CD14-positive monocyte (primary cell): Measurements from ENCODE around the gene BAD. TPM values are rescaled to one million over a fixed set of nuclear protein-coding genes. Genes with fewer than 3 reads are reported as not detected.

Experiments used
- DNase-seq, 3 donors: peaks; one replicate each; pipeline ENCODE4 v3.0.0-alpha.2; 2011 to 2022
- H2AFZ ChIP-seq: 2 replicates; pipeline ENCODE4 v1.6.0; 2012; ENCODE audit warnings: mild to moderate bottlenecking, low read depth, low read length, inconsistent platforms; ENCODE audit not compliant: insufficient read depth, poor library complexity, severe bottlenecking
- H3K27ac ChIP-seq, 2 donors: 1 replicate in 1 of 2; 2 replicates in 1 of 2; pipeline ENCODE4 v1.5.1; 2012 to 2013; ENCODE audit warnings: low read length in 2 of 2, control low read depth in 1 of 2, inconsistent platforms in 1 of 2, low read depth in 1 of 2, mild to moderate bottlenecking in 1 of 2
- H3K27me3 ChIP-seq, 2 donors: one replicate each; pipeline versions ENCODE4 v1.6.0 to v1.6.1; 2011 to 2013; ENCODE audit warnings: low read length in 2 of 2; ENCODE audit not compliant: control insufficient read depth in 2 of 2, insufficient read depth in 2 of 2
- H3K36me3 ChIP-seq, 2 donors: replicated peaks in 1 of 2; 1 replicate in 1 of 2; 2 replicates in 1 of 2; pipeline versions ENCODE4 v1.5.1 to v1.6.1; 2012 to 2013; ENCODE audit warnings: low read length in 2 of 2, control low read depth in 1 of 2, inconsistent platforms in 1 of 2, mild to moderate bottlenecking in 1 of 2; ENCODE audit not compliant: insufficient read depth in 2 of 2, control insufficient read depth in 1 of 2
- H3K4me1 ChIP-seq, 2 donors: 1 replicate in 1 of 2; 2 replicates in 1 of 2; pipeline versions ENCODE4 v1.5.1 to v1.6.1; 2012 to 2013; ENCODE audit warnings: low read length in 2 of 2, control low read depth in 1 of 2, inconsistent platforms in 1 of 2, mild to moderate bottlenecking in 1 of 2, moderate library complexity in 1 of 2; ENCODE audit not compliant: insufficient read depth in 2 of 2, control insufficient read depth in 1 of 2
- H3K4me2 ChIP-seq: replicated peaks from 2 replicates; pipeline ENCODE3; 2012; ENCODE audit warnings: low read length, moderate library complexity, mild to moderate bottlenecking; ENCODE audit not compliant: poor library complexity, severe bottlenecking; ENCODE audit errors: extremely low read depth
- H3K4me3 ChIP-seq, 3 experiments: fragments of 200-600 bp in 1 of 3; sonication (generic) in 1 of 3; replicated peaks in 1 of 3; 1 replicate in 2 of 3; 2 replicates in 1 of 3; pipeline ENCODE4 v1.5.1; 2011 to 2013; ENCODE audit warnings: low read length in 3 of 3, mild to moderate bottlenecking in 3 of 3, control low read depth in 2 of 3, low read depth in 2 of 3, inconsistent platforms in 1 of 3, moderate library complexity in 1 of 3
- H3K79me2 ChIP-seq: 2 replicates; pipeline ENCODE4 v1.6.0; 2012; ENCODE audit warnings: mild to moderate bottlenecking, control low read depth, inconsistent platforms, low read length, moderate library complexity; ENCODE audit not compliant: insufficient read depth
- H3K9ac ChIP-seq: 2 replicates; pipeline ENCODE4 v1.6.0; 2017; ENCODE audit warnings: low read length, mild to moderate bottlenecking; ENCODE audit not compliant: insufficient read depth, poor library complexity, severe bottlenecking
- H3K9me3 ChIP-seq, 2 donors: replicated peaks in 1 of 2; 1 replicate in 1 of 2; 2 replicates in 1 of 2; pipeline versions ENCODE4 v1.5.1 to v1.6.1; 2012 to 2013; ENCODE audit warnings: low read length in 2 of 2, control low read depth in 1 of 2; ENCODE audit not compliant: control insufficient read depth in 1 of 2, insufficient read depth in 1 of 2
- H4K20me1 ChIP-seq: 2 replicates; pipeline ENCODE4 v1.6.0; 2012; ENCODE audit warnings: mild to moderate bottlenecking, low read length, control low read depth, moderate library complexity; ENCODE audit not compliant: insufficient read depth
- H3K27ac Mint-ChIP-seq, 7 donors: one replicate each; pipeline ENCODE4 v1.8.0; 2020; ENCODE audit warnings: mild to moderate bottlenecking in 7 of 7, mixed read lengths in 7 of 7, moderate library complexity in 6 of 7, inconsistent platforms in 2 of 7
- H3K27me3 Mint-ChIP-seq, 3 donors: one replicate each; pipeline ENCODE4 v1.8.0; 2021 to 2022; ENCODE audit warnings: low read depth in 3 of 3, mild to moderate bottlenecking in 3 of 3, mixed read lengths in 3 of 3, moderate library complexity in 3 of 3, inconsistent platforms in 1 of 3
- H3K36me3 Mint-ChIP-seq, 2 donors: one replicate each; pipeline ENCODE4 v1.8.0; 2020; ENCODE audit warnings: mixed read lengths in 2 of 2, inconsistent platforms in 1 of 2, mild to moderate bottlenecking in 1 of 2
- H3K4me1 Mint-ChIP-seq: one replicate; pipeline ENCODE4 v1.8.0; 2020; ENCODE audit warnings: mild to moderate bottlenecking, mixed read lengths
- H3K4me3 Mint-ChIP-seq, 2 donors: one replicate each; pipeline ENCODE4 v1.8.0; 2020; ENCODE audit warnings: mild to moderate bottlenecking in 2 of 2, mixed read lengths in 2 of 2, moderate library complexity in 1 of 2
- H3K9me3 Mint-ChIP-seq, 7 donors: one replicate each; pipeline ENCODE4 v1.8.0; 2020 to 2022; ENCODE audit warnings: mixed read lengths in 7 of 7, mild to moderate bottlenecking in 6 of 7, moderate library complexity in 6 of 7, inconsistent platforms in 2 of 7
- WGBS: methylation state at CpG from one replicate; pipeline ENCODE4 v1.1.5; 2013; ENCODE audit warnings: missing lambda C conversion rate; ENCODE audit not compliant: insufficient coverage; 5-methylcytosine and 5-hydroxymethylcytosine counted together
- intact Hi-C, 2 donors: fragments of 100-400 bp; cut with micrococcal nuclease; formaldehyde crosslinking; loops; one replicate each; pipeline versions ENCODE4 v1.15.0 to v1.15.1; 2023
- polyA plus RNA-seq, 3 donors: library from polyadenylated mRNA; depleted of rRNA in 1 of 3; unstranded in 2 of 3; stranded (reverse) in 1 of 3; fragments of 300-500 nt in 2 of 3; fragments of >200 nt in 1 of 3; fragmentation: Illumina TruSeq in 2 of 3; gene quantifications; 1 replicate in 2 of 3; 2 replicates in 1 of 3; pipeline ENCODE4 v1.2.3, GENCODE V29; 2012 to 2021
- TF ChIP-seq, protein P1 (sequence below): fragments of 200-600 bp; IDR thresholded peaks from one replicate; pipeline ENCODE4 v1.8.0; 2022; ENCODE audit warnings: antibody characterized with exemption, mild to moderate bottlenecking

Gene BAD
- polyA plus RNA-seq, 3 donors, result 21.1 to 63.2 (median 48.7) TPM

DNA sequence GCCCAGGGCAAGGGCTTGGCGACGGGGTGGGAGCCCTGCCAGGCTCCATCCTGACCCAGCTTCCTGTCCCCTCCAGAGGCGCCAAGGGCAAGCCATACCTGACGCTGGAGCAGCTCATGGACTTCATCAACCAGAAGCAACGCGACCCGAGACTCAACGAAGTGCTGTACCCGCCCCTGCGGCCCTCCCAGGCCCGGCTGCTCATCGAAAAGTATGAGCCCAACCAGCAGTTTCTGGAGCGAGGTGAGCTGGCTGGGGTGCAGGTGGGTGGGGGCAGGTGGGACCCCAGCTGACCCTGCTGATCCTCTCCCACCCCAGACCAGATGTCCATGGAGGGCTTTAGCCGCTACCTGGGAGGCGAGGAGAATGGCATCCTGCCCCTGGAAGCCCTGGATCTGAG lies 28.2 kb downstream of the BAD start:
- H3K27ac Mint-ChIP-seq, result no peak overlapping the region
- Histone ChIP-seq H3K79me2 (peaks cover 18% of the 10 kb centered on the region), H4K20me1 (peaks cover 34% of the 10 kb centered on the region), H3K27me3 (no peaks in the 10 kb centered on the region), H3K4me1 (peaks cover 18 to 26% of the 10 kb centered on the region in 2 donors), H3K4me3 (no peak overlapping the region), H3K4me2 (no peak overlapping the region), H3K36me3 (peaks cover 59 to 68% of the 10 kb centered on the region in 2 donors), H3K9me3 (no peaks in the 10 kb centered on the region), H2AFZ (no peak overlapping the region), H3K27ac (no peak overlapping the region), H3K9ac (no peak overlapping the region)
- intact Hi-C loops, result no loop called here
- H3K9me3 Mint-ChIP-seq, result peaks cover 0 to 4% (median 0%) of the 10 kb centered on the region in 7 donors
- DNase-seq, result no peak
- no peak overlapping the region for H3K4me3 Mint-ChIP-seq
- TF ChIP-seq, protein P1, sequence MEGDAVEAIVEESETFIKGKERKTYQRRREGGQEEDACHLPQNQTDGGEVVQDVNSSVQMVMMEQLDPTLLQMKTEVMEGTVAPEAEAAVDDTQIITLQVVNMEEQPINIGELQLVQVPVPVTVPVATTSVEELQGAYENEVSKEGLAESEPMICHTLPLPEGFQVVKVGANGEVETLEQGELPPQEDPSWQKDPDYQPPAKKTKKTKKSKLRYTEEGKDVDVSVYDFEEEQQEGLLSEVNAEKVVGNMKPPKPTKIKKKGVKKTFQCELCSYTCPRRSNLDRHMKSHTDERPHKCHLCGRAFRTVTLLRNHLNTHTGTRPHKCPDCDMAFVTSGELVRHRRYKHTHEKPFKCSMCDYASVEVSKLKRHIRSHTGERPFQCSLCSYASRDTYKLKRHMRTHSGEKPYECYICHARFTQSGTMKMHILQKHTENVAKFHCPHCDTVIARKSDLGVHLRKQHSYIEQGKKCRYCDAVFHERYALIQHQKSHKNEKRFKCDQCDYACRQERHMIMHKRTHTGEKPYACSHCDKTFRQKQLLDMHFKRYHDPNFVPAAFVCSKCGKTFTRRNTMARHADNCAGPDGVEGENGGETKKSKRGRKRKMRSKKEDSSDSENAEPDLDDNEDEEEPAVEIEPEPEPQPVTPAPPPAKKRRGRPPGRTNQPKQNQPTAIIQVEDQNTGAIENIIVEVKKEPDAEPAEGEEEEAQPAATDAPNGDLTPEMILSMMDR, result no peak
- WGBS, result 82% methylated on average over 7 of the region's 15 CpGs
- H3K4me1 Mint-ChIP-seq, result peaks cover 21% of the 10 kb centered on the region
- peaks cover 0 to 1% (median 0%) of the 10 kb centered on the region in 3 donors for H3K27me3 Mint-ChIP-seq
- peaks cover 45 to 67% of the 10 kb centered on the region in 2 donors for H3K36me3 Mint-ChIP-seq

DNA sequence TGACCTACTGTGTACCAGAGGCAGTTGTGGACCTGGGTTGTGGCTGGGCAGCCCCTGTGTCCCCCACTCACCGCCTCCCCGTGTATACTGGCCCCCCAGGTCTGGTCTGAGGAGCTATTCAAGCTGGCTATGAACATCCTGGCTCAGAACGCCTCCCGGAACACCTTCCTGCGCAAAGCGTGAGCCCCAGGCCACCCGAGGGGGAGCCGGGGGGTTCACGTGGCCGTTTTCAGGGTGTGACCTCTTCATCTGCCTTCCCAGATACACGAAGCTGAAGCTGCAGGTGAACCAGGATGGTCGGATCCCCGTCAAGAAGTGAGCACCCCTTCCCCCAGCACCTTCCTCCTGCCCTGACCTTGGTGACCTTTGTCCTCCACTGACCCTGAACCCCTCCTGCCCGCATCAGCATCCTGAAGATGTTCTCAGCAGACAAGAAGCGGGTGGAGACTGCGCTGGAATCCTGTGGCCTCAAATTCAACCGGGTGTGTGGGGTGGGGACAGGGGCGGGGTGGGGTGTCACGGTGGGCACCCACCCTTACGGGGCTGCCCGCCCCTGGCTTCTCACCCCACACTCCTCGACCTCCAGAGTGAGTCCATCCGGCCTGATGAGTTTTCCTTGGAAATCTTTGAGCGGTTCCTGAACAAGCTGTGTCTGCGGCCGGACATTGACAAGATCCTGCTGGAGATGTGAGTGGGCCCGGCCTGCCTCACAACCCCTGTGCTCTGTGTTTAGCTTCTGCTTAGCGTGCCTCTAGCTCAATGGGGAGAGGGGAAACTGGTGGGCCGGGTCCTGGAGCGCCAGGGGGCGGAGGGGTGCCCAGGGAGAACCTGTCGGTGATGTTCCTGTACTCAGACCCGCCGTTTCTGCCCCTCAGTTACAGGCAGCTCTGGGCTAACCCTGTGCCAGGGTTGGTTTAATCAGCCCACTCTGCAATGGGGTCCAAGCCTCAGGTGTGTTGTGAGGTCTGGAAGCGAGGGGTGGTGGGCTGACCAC lies 29.0 kb downstream of the BAD start:
- Histone ChIP-seq H3K4me1 (peaks cover 25 to 35% of the 10 kb centered on the region in 2 donors), H3K4me2 (no peak overlapping the region), H4K20me1 (peaks cover 34% of the 10 kb centered on the region), H3K27me3 (no peaks in the 10 kb centered on the region), H3K9me3 (no peaks in the 10 kb centered on the region), H2AFZ (no peak overlapping the region), H3K36me3 (peaks cover 51 to 62% of the 10 kb centered on the region in 2 donors), H3K4me3 (no peak overlapping the region), H3K9ac (no peak overlapping the region), H3K27ac (no peak overlapping the region), H3K79me2 (peaks cover 18% of the 10 kb centered on the region)
- Mint-ChIP-seq H3K9me3 (peaks cover 0 to 4% (median 0%) of the 10 kb centered on the region in 7 donors), H3K36me3 (peaks cover 45 to 62% of the 10 kb centered on the region in 2 donors), H3K27me3 (peaks cover 3 to 4% (median 4%) of the 10 kb centered on the region in 3 donors), H3K27ac (peak overlapping the region in 1 of 7 donors; percentile 53), H3K4me3 (no peak overlapping the region), H3K4me1 (peaks cover 24% of the 10 kb centered on the region)
- intact Hi-C loops, result no loop called here
- TF ChIP-seq, protein P1, result no peak
- WGBS, result over 99% methylated on average over 26 of the region's 35 CpGs
- DNase-seq, result no peak
